K562 (cell line): ENCODE data around the gene MAD1L1. TPM values are rescaled to one million over a fixed set of nuclear protein-coding genes. Genes with fewer than 3 reads are reported as not detected.

Experiments
- ARNT ChIP-seq, 2 experiments: fragments of 450-650 bp; IDR thresholded peaks; 2 replicates each; pipeline ENCODE4 v1.6.1; 2016; ENCODE audit warnings: mild to moderate bottlenecking in 1 of 2
- CBFA2T3 ChIP-seq: fragments of 450-650 bp; IDR thresholded peaks from 2 replicates; pipeline ENCODE4 v1.6.1; 2017
- CREBBP ChIP-seq: IDR thresholded peaks from one replicate; pipeline ENCODE4 v1.6.1; 2012; ENCODE audit warnings: low read depth, mild to moderate bottlenecking, control low read depth, inconsistent platforms, low read length
- FOXM1 ChIP-seq, 2 experiments: fragments of 450-650 bp in 1 of 2; sonication (generic) in 1 of 2; formaldehyde crosslinking in 1 of 2; IDR thresholded peaks; 2 replicates each; pipeline versions ENCODE4 v1.6.1 to v1.9.0; 2017 to 2022; ENCODE audit warnings: low read depth in 2 of 2, mild to moderate bottlenecking in 2 of 2, missing genetic modification reagents in 1 of 2, moderate library complexity in 1 of 2
- HDAC3 ChIP-seq: fragments of 450-650 bp; IDR thresholded peaks from 2 replicates; pipeline ENCODE4 v1.6.1; 2018; ENCODE audit warnings: borderline replicate concordance, mild to moderate bottlenecking, moderate library complexity; ENCODE audit not compliant: partially characterized antibody
- KAT2B ChIP-seq: IDR thresholded peaks from one replicate; pipeline ENCODE4 v1.6.1; 2012; ENCODE audit warnings: low read depth, mild to moderate bottlenecking, control low read depth, inconsistent platforms, low read length, moderate library complexity
- KLF1 ChIP-seq: fragments of 450-650 bp; IDR thresholded peaks from 2 replicates; pipeline ENCODE4 v1.6.1; 2016; ENCODE audit warnings: missing genetic modification characterization, missing compliant biosample characterization
- KLF10 ChIP-seq: fragments of 250-450 bp; sonication (Bioruptor Pico); IDR thresholded peaks from 2 replicates; pipeline ENCODE4 v1.6.1; 2021; ENCODE audit warnings: matching md5 sums
- LARP7 ChIP-seq: fragments of 450-650 bp; IDR thresholded peaks from 2 replicates; pipeline ENCODE4 v1.6.1; 2016
- MEF2D ChIP-seq: conservative IDR thresholded peaks from 2 replicates; pipeline ENCODE4 v1.6.1; 2016; ENCODE audit warnings: low read depth, missing genetic modification characterization, missing compliant biosample characterization
- PCBP1 ChIP-seq: fragments of 200-400 bp; formaldehyde crosslinking; IDR thresholded peaks from 2 replicates; pipeline ENCODE4 v1.6.1; 2018; ENCODE audit warnings: mild to moderate bottlenecking, low read depth, low read length; ENCODE audit not compliant: poor library complexity, severe bottlenecking
- SIX5 ChIP-seq, 2 experiments: IDR thresholded peaks; 2 replicates each; pipeline ENCODE4 v1.6.1; 2011; ENCODE audit warnings: low read length in 2 of 2, borderline replicate concordance in 1 of 2, low read depth in 1 of 2, mild to moderate bottlenecking in 1 of 2, moderate library complexity in 1 of 2; ENCODE audit not compliant: insufficient read depth in 1 of 2
- SMARCC2 ChIP-seq: fragments of 450-650 bp; IDR thresholded peaks from 2 replicates; pipeline ENCODE4 v1.6.1; 2017; ENCODE audit warnings: antibody characterized with exemption, moderate library complexity, mild to moderate bottlenecking, low read depth
- TRIM24 ChIP-seq, 2 experiments: fragments of 450-650 bp; IDR thresholded peaks; 2 replicates each; pipeline ENCODE4 v1.6.1; 2016
- ZBTB7A ChIP-seq: IDR thresholded peaks from 2 replicates; pipeline ENCODE4 v1.6.1; 2011; ENCODE audit warnings: low read depth, mild to moderate bottlenecking, low read length, moderate library complexity, borderline replicate concordance; ENCODE audit not compliant: control insufficient read depth
- ZNF224 ChIP-seq: sonication (generic); formaldehyde crosslinking; IDR thresholded peaks from 2 replicates; pipeline ENCODE4 v1.8.0; 2022; ENCODE audit warnings: mild to moderate bottlenecking, missing genetic modification reagents
- polyA plus RNA-seq, 8 experiments: library from polyadenylated mRNA; depleted of rRNA in 4 of 8; stranded (reverse) in 5 of 8; unstranded in 3 of 8; fragments of >200 nt; fragmentation: Nextera tagmentation in 2 of 8; fragmentation: Illumina TruSeq in 1 of 8; extraction: Ambion mirVana in 2 of 8; extraction: Trizol in 1 of 8; gene quantifications; 2 replicates each; pipeline versions ENCODE4 v1.2.1 to v1.2.3, GENCODE V29; 2011 to 2014; ENCODE audit warnings: inconsistent platforms in 1 of 8, missing spikeins in 1 of 8
- total RNA-seq, 7 experiments: library from RNA; depleted of rRNA in 6 of 7; stranded (reverse); fragments of >200 nt in 6 of 7; fragmentation: Illumina TruSeq in 2 of 7; extraction: Trizol in 2 of 7; gene quantifications; 2 replicates each; pipeline versions ENCODE4 v1.2.1 to v1.2.3, GENCODE V29; 2011 to 2021; ENCODE audit warnings: low replicate concordance in 1 of 7
- TF ChIP-seq, protein P1 (sequence below): sonication (generic); formaldehyde crosslinking; IDR thresholded peaks from 2 replicates; pipeline ENCODE4 v1.8.0; 2022; ENCODE audit warnings: missing genetic modification reagents, mild to moderate bottlenecking, borderline replicate concordance
- TF ChIP-seq, protein P2 (sequence below), 2 experiments: IDR thresholded peaks; 2 replicates each; pipeline ENCODE4 v1.6.1; 2011; ENCODE audit warnings: borderline replicate concordance in 1 of 2, control low read depth in 1 of 2, low read depth in 1 of 2, low read length in 1 of 2, mild to moderate bottlenecking in 1 of 2, mixed read lengths in 1 of 2, moderate library complexity in 1 of 2; ENCODE audit not compliant: insufficient read depth in 1 of 2, insufficient read length in 1 of 2, poor library complexity in 1 of 2, severe bottlenecking in 1 of 2; ENCODE audit errors: extremely low read depth in 1 of 2
- TF ChIP-seq, protein P3 (sequence below): fragments of 250-450 bp; sonication (Bioruptor Pico); IDR thresholded peaks from 2 replicates; pipeline ENCODE4 v1.8.0; 2021; ENCODE audit warnings: mild to moderate bottlenecking, moderate library complexity

MAD1L1 gene
- total and polyA plus RNA-seq, 9 of the 15 experiments (the other 6 are each of a cell fraction or from before 2014, with no cell fraction given) = 1.7 to 89.7 (median 18.0) TPM

DNA sequence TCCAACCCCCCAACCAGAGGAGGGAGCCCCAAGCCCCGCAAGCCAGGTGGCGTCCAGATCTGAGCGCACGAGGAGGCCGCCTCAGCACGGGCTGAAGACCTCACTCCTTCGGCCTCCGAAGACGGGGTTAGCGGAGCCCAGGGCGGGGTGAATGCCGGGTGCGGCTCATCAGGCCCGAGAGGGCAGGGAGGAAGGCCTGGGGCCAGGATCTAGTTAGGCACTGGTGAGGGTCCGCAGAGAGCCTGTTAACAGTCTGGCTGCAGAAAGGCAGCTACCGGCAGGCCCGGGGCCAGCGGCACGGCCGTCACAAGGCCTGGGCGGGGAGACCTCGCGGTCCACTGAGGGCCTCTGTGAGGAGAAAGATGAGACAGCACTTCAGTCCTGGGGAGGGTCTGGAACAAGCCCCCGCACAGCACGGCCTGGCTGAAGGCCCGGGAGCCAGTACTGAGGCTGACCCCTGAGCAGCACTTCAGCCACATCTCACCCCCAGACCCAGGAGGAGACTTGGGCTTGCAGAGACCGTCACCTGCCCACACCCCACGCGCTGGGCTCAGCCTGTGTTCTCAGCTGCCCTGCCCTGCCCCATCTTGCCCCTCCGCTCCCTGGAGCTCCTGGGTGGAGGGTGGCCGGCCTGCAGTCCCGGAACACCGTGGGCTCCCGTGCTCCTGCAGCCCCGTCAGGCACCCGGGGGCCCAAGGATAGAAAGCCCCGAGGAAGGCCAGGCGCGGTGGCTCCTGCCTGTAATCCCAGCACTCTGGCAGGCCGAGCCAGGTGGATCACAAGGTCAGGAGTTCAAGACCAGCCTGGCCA lies 369.4 kb downstream of the MAD1L1 start (continued):
- TF ChIP-seq, protein P1, sequence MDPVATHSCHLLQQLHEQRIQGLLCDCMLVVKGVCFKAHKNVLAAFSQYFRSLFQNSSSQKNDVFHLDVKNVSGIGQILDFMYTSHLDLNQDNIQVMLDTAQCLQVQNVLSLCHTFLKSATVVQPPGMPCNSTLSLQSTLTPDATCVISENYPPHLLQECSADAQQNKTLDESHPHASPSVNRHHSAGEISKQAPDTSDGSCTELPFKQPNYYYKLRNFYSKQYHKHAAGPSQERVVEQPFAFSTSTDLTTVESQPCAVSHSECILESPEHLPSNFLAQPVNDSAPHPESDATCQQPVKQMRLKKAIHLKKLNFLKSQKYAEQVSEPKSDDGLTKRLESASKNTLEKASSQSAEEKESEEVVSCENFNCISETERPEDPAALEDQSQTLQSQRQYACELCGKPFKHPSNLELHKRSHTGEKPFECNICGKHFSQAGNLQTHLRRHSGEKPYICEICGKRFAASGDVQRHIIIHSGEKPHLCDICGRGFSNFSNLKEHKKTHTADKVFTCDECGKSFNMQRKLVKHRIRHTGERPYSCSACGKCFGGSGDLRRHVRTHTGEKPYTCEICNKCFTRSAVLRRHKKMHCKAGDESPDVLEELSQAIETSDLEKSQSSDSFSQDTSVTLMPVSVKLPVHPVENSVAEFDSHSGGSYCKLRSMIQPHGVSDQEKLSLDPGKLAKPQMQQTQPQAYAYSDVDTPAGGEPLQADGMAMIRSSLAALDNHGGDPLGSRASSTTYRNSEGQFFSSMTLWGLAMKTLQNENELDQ (CRISPR knock-in tag) = no peak
- TF ChIP-seq SMARCC2 = no peak
- no peak for TF ChIP-seq KAT2B
- peak; percentile 63 for TF ChIP-seq ZBTB7A
- no peak for TF ChIP-seq CREBBP
- TF ChIP-seq CBFA2T3 = no peak
- no peak for TF ChIP-seq LARP7
- no peak for TF ChIP-seq KLF1 (tag)
- no peak for TF ChIP-seq ARNT (IDR thresholded peaks at IDR 0.05)
- no peak for TF ChIP-seq FOXM1 (IDR thresholded peaks at IDR 0.05; ENCODE audit: low read depth)
- no peak for TF ChIP-seq FOXM1 (CRISPR knock-in tag; IDR thresholded peaks at IDR 0.05; ENCODE audit: low read depth)
- no peak for TF ChIP-seq PCBP1
- TF ChIP-seq, protein P2, sequence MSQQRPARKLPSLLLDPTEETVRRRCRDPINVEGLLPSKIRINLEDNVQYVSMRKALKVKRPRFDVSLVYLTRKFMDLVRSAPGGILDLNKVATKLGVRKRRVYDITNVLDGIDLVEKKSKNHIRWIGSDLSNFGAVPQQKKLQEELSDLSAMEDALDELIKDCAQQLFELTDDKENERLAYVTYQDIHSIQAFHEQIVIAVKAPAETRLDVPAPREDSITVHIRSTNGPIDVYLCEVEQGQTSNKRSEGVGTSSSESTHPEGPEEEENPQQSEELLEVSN (IDR thresholded peaks at IDR 0.05; ENCODE audit: borderline replicate concordance in 1 of 2, extremely low read depth in 1 of 2, insufficient read depth in 1 of 2, insufficient read length in 1 of 2, low read depth in 1 of 2, low read length in 1 of 2, poor library complexity in 1 of 2, severe bottlenecking in 1 of 2) = no peak
- TF ChIP-seq MEF2D (tag) = no peak
- no peak for TF ChIP-seq HDAC3
- TF ChIP-seq SIX5 (IDR thresholded peaks at IDR 0.05; ENCODE audit: borderline replicate concordance in 1 of 2, insufficient read depth in 1 of 2, low read depth in 1 of 2, low read length in 2 of 2) = no peak
- no peak for TF ChIP-seq ZNF224 (CRISPR knock-in tag)
- no peak for TF ChIP-seq KLF10 (CRISPR knock-in tag)
- TF ChIP-seq TRIM24 (IDR thresholded peaks at IDR 0.05) = no peak
- TF ChIP-seq, protein P3, sequence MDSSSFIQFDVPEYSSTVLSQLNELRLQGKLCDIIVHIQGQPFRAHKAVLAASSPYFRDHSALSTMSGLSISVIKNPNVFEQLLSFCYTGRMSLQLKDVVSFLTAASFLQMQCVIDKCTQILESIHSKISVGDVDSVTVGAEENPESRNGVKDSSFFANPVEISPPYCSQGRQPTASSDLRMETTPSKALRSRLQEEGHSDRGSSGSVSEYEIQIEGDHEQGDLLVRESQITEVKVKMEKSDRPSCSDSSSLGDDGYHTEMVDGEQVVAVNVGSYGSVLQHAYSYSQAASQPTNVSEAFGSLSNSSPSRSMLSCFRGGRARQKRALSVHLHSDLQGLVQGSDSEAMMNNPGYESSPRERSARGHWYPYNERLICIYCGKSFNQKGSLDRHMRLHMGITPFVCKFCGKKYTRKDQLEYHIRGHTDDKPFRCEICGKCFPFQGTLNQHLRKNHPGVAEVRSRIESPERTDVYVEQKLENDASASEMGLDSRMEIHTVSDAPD (CRISPR knock-in tag) = no peak
